HG03060 (cell line): ENCODE data around the gene DLX5.
"Not testable (repeated sequence)": the region's sequence is repeated elsewhere in the genome, so short reads cannot be mapped to it uniquely, and the experiment has no call there.

Experiments used
- ATAC-seq: cut with Tn5 transposase; IDR thresholded peaks from one replicate; pipeline ENCODE4 v1.9.1; 2021; ENCODE audit warnings: low read depth, moderate number of reproducible peaks; ENCODE audit not compliant: unreplicated experiment

The DLX5 gene

DNA sequence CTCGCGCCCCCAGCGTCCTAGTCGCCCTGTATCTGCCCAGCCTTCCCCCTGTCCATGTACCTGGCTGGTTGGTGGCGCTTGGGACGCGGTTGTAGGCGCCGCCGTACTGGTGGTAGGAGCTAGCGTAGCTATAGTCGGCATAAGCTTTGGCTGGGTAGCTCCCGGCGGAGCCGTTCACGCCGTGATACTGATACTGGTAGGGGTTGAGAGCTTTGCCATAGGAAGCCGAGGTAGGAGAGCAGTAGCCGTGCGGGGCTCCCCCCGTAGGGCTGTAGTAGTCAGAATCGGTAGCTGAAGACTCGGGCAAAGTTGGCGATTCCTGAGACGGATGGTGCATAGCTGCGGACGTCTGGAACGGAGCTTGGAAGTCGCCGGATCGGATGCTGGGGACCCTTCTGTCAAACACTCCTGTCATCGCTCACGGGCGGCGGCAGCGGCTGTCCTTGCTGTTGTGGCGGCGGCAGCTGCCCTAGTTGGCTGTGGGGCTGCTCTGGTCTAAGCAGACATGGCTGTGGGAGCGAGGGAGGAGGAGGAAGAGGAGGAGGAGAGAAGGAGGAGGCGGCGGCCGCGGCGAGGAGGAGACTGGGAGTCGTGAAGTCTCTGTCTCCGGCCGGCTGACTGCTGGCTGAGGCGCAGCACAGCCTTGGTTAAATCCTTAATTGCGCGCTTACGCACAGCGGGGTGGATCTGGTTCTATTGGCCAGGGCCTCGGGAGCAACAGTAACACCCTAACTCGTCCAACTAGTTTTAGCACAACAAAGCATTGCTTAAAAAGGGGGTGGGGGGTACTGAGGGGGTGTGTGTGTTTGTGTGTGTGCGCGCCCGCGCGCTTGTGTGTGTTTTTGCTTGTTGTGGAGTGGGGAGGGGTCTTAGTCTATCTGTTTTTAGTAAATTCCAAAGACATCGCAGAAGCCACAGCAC, at the start of gene DLX5:
Gene DLX5 (minus strand): TSS at position 623 of the 921 bp plus-strand sequence. CDS start 208 bp downstream, at position 415.
- ATAC-seq, result no peak

DNA sequence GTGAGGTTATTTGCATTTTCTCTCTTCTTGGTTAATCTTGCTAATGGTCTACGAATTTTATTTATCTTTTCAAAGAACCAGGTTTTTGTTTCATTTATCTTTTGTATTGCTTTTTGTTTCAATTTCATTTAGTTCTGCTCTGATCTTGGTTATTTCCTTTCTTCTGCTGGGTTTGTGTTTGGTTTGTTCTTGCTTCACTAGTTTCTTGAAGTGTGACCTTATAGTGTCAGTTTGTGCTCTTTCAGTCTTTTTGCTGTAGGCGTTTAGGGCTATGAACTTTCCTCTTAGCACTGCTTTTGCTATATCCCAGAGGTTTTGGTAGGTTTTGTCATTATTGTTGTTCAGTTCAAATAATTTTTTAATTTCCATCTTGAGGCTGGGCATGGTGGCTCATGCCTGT, 47.4 kb upstream of the DLX5 start:
- not testable (repeated sequence) for ATAC-seq

DNA sequence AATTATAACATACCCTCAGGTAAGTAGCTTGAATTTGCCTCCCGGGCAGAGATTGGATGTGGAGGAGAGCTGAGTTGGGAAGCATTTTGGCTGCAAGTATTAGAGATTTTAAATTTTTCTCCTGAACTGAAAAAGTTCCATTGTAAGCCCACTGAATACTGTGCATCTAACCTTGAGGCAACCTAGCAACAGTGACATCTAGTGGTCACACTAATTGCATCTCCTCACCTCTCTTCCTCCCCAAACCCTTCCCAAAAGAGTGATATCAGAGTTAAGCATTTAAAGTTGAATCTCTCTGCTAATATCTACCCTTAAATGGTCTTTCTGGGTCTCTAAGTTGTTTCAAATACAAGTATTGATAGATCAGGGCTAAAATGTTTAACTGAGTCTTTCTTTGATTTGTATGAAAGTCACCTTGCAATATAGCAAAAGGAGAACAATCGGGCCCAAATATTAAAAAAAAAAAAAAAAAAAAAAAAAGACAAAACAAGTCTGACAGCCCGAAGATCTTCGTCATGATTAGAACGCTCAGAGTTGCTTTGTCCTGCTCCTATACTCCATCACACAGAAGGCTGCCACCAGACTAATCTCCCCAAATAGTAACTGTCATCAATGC, 40.4 kb upstream of the DLX5 start:
- peak; percentile 82 for ATAC-seq

DNA sequence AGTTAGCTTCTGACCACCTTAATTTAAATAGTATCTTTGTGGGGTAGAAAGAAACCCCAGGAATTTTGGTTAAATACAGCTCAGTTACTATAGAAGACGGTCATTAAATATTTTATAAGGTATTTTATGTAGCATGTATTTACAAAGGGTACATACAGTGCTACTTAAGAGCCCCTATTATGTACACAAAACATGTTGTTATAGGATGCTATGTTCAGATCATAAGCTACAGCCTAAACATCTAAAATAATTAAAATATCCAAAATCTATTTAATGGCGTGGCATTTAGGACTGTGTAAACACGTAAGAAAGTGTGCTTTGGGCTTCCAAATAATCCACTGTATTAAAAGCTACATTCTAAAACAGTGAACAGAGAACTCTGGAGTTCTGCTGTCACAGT, 39.4 kb upstream of the DLX5 start:
- no peak for ATAC-seq

DNA sequence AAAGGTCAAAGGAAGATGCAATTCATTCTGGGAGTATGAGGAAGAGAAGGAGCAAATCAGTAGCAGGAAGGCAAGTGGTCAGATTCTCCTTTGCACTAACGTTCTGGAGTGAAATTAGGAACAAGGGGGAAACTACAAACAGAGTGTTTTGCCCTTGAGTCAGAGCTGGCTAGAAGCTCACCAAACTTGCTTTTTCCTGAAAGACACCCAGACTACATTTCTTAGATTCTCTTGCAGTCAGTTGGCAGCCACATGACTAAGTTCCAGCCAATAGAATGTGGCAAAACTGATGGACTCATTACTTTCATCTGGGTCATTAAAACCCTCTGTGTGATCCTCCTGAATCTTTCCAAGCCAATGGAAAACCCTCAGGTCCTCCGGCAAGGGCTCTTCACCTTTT, 18.6 kb upstream of the DLX5 start:
- no peak for ATAC-seq

DNA sequence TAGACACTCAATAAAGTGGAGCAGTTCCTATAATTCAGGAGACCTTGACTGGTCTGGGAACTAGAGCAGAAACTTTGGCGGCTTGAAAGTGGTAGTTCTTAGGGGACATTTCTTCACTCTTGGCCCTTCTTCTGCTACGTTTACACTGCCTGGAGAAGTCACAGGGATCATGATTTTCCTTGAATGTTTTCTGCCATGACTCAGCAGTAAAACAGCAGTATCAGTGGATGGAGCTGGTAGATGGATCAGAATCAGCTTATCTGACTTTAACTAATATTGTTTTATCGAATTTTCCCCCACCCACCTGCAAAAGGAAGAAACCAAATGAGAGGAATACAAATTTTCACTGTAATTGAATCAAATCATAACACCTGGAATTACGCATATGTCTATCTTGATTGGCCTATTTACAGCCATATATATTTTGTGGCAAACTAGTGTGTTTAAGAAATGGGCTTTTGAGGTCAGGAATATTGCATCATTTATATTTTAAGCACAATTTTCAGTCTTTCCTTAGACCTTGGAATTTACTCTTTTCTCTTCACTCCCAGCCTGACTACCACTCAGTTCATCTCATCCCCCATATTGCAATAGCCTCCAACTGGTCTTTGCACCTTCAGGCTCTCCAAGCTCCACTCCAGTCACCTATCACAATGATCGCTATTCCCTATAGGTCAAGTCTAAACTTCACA, 14.9 kb upstream of the DLX5 start:
- ATAC-seq, result no peak

DNA sequence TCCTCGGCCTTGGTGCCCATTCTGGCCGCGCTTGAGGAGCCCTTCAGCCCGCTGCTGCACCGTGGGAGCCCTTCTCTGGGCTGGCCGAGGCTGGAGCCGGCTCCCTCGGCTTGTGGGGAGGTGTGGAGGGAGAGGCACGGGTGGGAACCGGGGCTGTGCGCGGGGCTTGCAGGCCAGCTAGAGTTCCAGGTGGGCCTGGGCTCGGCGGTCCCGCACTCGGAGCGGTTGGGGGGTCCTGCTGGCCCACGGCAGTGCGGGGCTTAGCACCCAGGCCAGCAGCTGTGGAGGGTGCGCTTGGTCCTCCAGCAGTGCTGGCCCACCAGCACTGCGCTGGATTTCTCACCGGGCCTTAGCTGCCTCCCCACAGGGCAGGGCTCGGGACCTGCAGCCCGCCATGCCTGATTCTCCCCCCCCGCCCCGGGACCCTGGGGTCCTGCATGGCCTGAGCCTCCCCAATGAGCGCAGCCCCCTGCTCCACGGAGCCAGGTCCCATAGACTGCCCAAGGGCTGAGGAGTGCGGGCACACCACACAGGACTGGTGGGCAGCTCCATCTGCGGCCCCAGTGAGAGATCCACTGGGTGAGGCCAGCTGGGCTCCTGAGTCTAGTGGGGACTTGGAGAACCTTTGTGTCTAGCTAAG, 9.7 kb upstream of the DLX5 start:
- ATAC-seq, result not testable (repeated sequence)

DNA sequence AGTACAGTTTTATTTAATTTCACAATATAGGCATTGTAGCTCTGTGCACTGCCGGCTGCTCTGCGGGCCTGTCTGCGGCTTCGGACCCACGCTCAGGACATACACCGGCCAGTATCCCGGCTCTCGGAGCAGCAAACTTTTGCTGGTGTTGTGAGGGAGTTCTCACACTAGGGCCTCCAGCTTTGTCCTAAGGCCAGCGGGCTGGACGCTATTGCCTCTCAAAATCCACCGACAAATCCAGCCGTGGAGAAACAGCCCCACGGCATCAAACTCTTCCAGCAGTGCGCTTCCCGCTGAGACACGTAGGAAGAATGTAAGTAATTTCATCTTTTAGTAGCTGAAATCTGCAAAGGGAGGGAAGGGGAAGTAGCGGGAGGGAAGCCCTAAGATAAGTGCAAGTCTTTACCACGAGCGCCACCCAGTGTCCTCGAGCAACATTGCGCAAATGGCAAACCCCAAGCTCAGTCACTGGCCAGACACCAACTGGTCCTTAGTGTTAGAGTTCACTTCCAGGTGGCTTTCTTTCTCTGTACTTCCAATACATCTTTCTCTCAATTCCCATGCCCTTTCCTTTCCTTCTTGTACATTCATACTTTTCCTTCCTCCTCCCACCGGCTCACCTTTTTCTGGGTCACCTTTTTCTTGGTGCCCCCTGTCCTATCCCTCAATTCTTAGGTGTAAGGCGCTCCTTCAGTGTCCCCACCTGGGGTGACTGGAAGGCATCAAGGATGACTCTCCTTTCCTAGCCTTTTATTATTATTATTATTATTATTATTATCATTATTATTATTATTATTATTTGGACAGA, 3.0 kb upstream of the DLX5 start:
- ATAC-seq, result peak; percentile 69

DNA sequence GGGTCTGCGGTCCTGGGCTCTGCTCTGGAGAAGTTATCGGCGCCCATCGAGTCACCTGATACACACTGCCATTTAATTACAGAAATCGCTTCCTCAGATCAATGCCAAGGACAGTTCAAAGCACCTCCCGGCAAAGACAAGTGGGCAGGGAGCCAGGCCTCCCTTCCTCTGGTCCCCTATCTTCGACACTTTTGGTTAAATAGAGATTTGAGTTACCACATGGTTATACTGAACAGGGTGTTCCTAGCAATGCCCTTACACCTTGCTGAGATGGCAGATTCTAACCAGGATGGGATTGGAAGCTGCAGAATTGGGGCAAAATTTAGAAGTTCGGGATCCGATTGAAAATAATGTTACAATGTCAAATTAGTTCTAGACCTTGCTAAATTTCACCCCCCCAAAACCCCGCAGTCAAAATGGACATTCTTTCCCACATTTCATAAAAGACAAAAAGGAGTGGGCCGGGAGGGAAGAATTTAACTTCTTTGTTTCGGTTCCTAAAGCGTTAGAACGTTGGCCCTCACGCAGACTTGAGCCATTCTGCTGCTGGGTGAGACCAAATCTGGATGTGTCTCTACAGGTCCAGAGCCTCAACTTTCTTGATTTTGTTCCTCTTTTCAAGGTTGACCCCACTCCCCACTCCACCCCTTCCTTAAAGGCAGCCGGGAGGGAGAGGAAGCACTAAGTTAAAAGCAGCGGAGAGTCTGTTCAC, 2.2 kb upstream of the DLX5 start:
- ATAC-seq, result no peak

DNA sequence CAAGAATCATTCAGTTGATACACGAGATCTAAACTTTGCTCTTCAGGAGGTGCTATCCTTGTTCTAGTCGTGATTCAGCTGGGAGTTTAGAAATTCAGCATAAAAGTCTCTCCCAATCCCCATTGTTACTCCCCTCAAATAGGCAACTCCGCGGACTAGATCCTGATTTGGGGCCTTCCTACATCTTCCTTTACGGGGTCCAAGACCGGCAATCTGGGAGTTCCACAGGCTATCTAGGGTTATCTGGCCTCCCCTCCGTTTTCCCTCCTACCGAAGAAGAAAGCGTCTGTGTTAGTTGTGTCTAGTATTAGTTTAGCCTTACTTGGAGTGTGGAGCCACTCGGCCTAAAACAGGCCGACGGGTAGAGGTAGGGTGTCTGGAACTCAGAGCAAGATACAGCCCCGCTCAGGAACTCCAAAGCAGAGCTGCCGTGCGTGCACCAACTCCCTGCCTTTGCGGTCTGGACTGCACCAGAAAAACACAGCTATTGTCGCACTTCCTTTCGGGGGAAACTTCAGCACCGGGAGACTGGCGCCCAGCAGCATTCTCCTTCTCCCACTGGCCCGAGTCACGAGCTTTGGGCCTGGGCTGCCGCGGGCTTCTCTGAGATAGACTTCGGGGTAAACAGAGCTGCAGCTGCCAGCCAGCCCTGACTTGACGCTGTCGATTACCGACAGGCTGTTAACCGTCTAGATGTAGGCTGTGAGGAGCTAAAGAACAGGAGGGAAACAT, 1.5 kb upstream of the DLX5 start:
- no peak for ATAC-seq

DNA sequence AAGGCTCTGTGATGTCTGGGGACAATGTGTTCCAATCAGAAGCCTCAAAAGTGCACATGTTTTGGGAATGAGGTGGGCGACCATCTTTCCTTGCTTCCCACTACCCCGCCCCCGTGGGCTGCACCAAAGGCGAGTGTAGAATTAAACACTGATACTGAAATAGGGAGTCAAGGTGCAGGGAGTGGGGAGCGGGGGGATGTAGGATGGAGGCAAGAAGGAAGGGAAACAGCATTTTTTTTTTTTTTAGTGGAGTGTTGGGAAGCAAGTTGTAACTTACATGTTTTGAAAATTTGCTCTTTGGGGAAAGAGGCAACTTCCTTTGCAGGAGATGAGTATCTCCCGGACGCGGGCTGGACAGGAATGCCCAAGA, 484 bp upstream of the DLX5 start:
- no peak for ATAC-seq

DNA sequence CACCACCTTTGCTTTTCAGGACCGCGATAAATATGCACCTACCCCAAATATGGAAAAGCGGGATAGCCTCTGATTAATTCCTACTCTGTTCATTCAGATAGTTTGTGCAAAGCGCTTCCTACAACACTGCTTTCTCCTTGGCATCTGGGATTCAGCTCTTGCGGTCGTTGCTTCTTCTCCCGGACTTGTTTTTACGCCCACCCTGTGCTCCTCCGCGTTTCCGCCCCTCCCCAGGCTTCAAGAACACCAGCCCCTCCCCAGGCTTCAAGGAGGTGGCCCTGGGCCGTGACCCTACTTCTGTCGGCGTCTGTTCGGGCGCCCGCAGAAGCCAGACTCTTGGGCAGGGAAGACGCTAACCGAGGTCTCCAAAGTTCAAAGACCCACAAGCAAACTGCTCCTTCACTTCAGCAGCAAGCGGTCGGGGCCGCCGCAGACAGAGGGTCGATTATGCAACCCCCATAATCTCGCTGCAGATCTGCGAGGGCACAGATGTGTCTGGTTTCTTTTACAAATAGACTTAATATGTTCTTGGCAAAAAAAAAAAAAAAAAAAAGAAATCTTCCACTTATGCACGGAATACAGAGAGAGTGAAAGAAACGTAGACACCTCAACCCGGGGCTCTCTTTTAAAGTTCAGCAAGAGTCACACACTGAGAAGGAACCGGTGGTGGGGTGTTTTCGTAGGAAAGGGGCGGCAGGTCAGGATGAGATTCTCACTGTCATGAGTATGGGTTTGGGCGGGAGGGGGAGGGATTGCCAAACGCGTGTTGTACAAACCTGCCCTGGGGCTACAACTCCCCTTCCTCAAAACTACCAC, 1.9 kb downstream of the DLX5 start:
- ATAC-seq, result no peak

DNA sequence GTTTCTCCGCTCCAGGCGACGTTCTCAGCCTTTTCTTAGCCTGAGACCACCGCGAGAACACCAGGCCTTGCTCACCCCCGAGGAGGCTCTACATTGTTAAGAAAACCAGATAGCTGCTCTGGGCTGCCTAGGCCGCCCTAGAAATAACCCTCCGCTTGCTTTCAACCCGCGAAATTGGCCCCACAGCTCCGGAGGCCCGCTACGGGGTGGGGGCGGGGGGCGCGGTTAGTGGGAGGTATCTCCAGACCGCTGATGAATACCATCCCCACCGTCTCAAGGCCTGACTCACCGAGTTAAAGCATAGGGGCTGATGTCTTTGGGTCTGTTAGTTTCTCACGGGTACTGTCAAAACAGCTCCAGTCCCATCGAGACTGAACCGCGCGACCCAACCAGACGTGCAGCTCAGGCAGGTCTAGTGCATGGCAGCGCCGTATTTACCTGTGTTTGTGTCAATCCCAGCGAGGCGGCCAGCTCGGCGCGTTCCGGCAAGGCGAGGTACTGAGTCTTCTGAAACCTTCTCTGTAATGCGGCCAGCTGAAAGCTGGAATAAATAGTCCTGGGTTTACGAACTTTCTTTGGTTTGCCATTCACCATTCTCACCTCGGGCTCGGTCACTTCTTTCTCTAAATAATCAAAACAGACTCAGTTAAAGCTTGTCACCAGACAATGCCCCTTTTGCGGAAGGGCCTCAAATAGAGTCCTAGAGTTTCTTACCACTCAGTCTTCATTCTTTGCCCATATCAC, 2.7 kb downstream of the DLX5 start:
- no peak for ATAC-seq

DNA sequence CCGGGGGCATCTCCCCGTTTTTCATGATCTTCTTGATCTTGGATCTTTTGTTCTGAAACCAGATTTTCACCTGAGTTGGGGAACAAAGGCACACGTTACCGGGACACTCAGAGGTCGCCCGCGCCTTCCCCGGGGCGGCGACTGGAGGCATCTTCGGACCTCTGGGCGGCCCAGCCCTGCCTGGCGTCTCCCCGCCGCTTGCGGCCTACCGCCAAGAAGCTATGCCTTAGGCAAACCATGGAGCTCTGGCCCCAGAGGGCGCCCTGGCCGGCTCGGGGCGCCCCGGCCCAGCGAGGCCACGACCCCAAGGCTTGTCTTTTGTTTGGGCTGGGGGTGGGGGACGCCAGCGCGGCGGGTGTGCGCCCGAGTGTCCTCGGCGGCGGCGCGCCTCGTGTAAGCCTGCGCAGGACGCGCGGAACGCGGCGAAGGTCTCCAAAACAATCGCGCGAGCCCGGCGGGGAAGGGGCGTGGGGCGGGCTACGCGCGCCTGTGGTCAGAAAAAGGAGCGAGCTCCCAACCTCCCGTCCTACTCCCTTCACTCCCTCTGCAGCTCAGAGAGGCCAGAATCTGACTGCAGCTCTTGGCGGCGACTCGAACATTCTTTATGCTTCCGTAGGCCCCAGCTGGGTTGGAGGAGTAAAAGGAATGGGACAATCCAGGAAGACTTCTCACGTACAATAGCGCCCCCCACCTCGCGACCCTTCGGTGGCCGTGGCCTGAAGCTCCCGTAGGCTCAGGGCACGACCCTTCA, 3.5 kb downstream of the DLX5 start:
- ATAC-seq, result no peak

DNA sequence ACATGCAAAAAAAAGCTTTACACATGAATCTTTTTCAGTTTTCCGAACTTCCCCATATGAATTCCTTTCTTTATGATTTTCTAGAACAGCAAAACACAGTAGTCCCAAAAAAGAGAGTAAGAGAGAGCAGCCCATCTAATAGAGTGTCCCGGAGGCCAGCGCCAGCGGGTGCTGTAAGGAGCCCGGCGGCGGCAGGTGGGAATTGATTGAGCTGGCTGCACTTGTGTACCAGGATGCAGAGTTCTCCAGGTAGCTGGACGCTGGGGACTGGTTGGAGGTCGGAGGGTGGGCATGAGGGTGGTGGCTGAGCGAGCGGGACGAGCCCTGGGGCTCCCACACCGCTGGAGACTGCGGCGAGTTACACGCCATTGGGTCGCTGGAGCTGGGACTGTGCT, 4.0 kb downstream of the DLX5 start:
- ATAC-seq, result no peak

DNA sequence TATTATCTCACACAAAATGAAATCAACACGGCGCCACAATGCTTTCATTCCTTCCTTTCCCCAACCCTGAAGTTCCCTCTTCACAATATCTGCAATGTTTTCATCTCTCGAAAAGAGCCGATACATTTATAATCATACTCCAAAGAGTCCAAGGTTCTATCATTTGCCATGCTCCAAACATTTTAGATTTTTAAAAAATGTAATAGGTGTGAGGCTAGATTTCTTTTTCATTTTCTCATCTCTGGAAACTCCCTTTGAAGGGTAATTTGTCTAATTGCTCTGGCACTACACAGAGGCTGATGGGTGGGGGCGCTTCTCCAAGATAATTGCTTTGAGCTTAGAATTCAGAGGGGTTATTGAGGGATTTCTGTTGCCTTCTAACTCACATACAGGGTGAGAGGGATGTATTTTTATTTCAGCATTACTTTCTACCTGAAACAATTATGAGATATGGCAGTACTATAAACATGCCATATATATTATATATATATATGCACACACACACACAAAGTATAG, 4.9 kb downstream of the DLX5 start:
- no peak for ATAC-seq
